Activated naive CD8-positive, alpha-beta T cell treated with anti-CD3 and anti-CD28 coated beads, Interleukin-2, amount 50 U/mL, for 16 hours (primary cell): ENCODE measurements around the gene P3R3URF.
A peak's percentile ranks its signal among the peaks of the same experiment; 100 is the strongest.

Source experiments
- DNase-seq: peaks from one replicate; pipeline ENCODE4 v3.0.0-alpha.2; 2020; ENCODE audit warnings: low read depth, low spot score

P3R3URF gene

GRCh38 chr1:46193984-46194570, 17.8 kb upstream of the P3R3URF start:
- DNase-seq, result no peak

GRCh38 chr1:46193285-46193684, 17.0 kb upstream of the P3R3URF start:
- no peak for DNase-seq

- no peak for DNase-seq
These were observed 15.9 kb upstream of the P3R3URF start for GRCh38 chr1:46192171-46192570.

GRCh38 chr1:46191033-46191701, 14.9 kb upstream of the P3R3URF start:
- DNase-seq, result no peak

- DNase-seq, result no peak
These were observed 14.3 kb upstream of the P3R3URF start for GRCh38 chr1:46190539-46190938.

GRCh38 chr1:46188295-46189030, 12.2 kb upstream of the P3R3URF start:
- DNase-seq, result no peak

- no peak for DNase-seq
These were observed 11.0 kb upstream of the P3R3URF start for GRCh38 chr1:46187106-46187869.

GRCh38 chr1:46186076-46186475, 9.8 kb upstream of the P3R3URF start:
- no peak for DNase-seq

GRCh38 chr1:46184920-46185658, 8.8 kb upstream of the P3R3URF start:
- DNase-seq, result peak; percentile 30

GRCh38 chr1:46183926-46184557, 7.8 kb upstream of the P3R3URF start:
- DNase-seq, result no peak

- no peak for DNase-seq
These were observed 7.0 kb upstream of the P3R3URF start for GRCh38 chr1:46183079-46183847.

GRCh38 chr1:46181343-46182260, 5.3 kb upstream of the P3R3URF start:
- DNase-seq, result no peak

- DNase-seq, result no peak
These were observed 3.9 kb upstream of the P3R3URF start for GRCh38 chr1:46180082-46180616.

GRCh38 chr1:46179138-46180081, 3.1 kb upstream of the P3R3URF start:
- DNase-seq, result peak; percentile 24

- DNase-seq, result no peak
These were observed 1.0 kb downstream of the P3R3URF start for GRCh38 chr1:46175243-46175642.

- DNase-seq, result no peak
These were observed 1.6 kb downstream of the P3R3URF start, which contains the start of gene TSPAN1 for GRCh38 chr1:46174448-46175231. Gene TSPAN1, plus strand, starts transcription at chr1:46175087. Its CDS starts 6,021 bp downstream, at chr1:46181108.

- no peak for DNase-seq
These were observed 2.9 kb downstream of the P3R3URF start for GRCh38 chr1:46173361-46173856.
